NCI-H446 treated with DMSO at 0.1 percent for 48 hours (cell line): ENCODE measurements around the gene COLEC12.

Experiments
- DNase-seq: peaks from one replicate; lab custom pipeline; 2025; lab: John Stamatoyannopoulos, UW

Gene COLEC12

DNA sequence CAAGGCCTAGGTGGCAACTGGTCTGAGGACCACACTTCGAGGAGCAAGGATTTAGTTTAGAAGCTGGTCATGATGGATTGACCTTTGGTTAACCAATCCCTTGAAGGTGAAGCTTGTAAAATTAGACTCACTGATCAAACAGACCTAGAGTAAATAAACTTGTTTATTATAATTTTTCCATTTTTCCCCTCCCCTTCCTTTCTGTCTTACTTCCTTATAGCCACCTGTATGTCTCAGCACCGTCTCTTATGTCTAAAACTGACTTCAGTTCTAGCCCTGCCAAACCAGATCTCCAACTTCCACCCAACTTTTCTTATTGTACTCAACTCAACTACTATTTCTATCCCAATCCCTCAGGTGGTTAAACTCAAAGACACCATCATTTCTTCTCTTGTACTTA lies 139.8 kb downstream of the COLEC12 start:
- DNase-seq: no peak

GRCh38 chr18:356778-357177 lies 143.7 kb downstream of the COLEC12 start:
- no peak for DNase-seq

DNA sequence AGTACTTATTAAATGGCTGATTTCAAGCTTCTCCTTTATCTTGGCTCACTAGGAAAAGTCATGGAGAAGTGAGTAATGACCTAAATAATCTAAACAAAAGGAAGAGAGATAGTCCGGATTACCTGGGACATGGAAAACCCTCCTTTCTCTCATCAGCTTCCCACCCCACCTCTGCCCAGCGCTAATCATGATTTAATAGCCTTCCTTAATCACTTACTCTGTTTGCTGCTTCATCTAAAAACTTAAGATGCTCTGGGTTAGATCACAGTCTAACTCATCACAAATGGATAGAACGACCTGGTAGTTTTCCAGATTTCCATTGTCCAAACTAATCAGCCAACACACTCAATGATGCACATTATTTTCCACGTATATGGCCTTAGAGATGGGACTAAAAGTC lies 144.8 kb downstream of the COLEC12 start:
- DNase-seq: no peak

GRCh38 chr18:354471-354870 lies 146.0 kb downstream of the COLEC12 start:
- DNase-seq: no peak

DNA sequence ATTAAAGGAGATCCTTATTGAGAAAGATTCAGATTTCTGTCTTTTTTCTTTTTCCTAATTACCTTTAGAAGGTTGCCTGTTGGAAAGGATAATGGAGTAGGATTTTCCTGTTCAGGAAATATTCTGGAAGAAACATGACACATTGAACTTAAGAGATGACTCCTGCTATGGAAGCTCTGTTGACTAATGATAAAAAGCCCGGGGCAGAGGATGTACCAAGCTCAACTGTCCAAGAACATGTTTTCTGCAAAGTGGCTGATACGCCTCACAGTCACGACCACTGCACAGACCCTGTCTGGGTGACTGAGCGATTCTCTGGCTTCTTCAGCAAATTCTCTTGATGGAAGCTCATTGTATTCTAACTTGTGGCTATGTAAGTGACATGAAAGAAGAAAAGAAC lies 146.5 kb downstream of the COLEC12 start:
- DNase-seq: no peak

DNA sequence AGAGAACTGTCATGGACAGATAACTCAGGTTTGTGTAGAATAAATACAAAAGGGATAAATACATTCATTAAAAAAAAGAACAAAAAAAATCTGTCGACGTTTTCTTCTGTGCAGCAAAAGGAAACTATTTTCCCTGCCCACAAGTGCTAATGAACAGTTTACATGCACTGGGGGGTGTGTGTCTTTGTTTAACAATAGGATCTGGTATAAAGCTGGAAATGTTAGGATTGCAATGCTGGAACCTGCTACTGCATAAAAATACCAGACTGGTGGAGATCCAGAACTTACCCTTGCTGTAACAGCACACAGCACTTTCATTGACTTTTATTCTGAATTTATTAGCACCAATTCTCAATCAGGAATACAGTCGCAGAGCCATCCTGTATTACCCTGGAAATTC lies 148.1 kb downstream of the COLEC12 start:
- no peak for DNase-seq

GRCh38 chr18:350953-351572 lies 149.4 kb downstream of the COLEC12 start:
- DNase-seq: no peak

- no peak for DNase-seq
These were observed 153.9 kb downstream of the COLEC12 start for GRCh38 chr18:346600-346999.

GRCh38 chr18:341102-341501 lies 159.4 kb downstream of the COLEC12 start:
- DNase-seq: no peak

DNA sequence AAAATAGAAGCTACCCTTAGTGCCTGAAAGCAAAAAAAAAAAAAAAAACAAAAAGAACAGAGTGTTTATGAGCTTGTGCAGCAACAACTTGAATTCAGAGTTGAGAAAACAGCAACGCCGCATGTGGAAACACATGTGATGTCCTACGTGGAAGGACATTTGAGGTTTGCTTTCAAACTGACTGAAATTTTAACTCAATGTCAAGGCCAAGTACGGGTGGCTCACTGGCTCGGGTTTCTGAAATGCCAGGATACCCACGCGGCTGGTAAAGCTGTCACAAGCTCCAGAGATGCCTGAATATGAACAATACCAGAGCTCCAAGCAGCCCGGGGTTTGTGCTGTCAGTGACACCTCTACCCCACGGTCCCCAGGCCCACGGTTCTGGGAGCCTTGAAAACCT lies 160.5 kb downstream of the COLEC12 start:
- DNase-seq: no peak

DNA sequence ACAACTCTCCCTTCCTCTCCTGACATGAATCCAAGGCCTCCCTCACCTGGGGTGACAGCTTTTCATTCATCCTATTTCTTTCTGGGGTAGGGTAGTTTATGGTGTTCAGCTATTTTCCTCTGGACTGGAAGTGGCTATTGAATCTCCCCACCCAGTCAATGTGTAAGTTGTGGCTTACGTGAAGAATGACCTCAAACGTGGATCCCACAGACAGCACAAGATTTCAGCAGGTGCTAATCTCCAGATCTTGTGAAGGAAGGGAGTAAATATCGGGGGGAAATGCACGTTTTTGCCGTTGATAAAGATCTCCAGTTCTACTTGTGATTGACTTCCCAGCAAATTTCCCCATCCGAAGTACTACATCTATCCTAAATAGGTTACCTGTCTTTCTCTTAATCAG lies 161.3 kb downstream of the COLEC12 start:
- DNase-seq: no peak

DNA sequence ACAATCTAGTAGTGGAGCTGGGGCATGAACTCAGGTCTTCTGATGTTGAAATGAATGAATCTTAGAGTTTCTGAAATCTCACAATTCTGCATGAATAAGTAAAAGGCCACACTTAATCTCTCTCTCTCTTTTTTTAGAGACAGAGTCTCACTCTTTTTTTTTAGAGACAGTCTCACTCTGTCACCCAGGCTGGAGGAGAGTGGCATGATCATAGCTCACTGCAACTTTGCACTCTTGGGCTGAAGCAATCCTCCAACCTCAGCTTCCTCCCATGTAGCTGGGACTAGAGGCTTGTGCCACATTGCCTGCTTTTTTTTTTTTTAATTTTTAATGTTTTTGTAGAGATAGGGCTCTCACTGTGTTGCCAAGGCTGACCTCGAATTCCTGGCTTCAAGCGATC lies 163.8 kb downstream of the COLEC12 start:
- no peak for DNase-seq

- DNase-seq: no peak
These were observed 164.8 kb downstream of the COLEC12 start for GRCh38 chr18:335733-336132.

DNA sequence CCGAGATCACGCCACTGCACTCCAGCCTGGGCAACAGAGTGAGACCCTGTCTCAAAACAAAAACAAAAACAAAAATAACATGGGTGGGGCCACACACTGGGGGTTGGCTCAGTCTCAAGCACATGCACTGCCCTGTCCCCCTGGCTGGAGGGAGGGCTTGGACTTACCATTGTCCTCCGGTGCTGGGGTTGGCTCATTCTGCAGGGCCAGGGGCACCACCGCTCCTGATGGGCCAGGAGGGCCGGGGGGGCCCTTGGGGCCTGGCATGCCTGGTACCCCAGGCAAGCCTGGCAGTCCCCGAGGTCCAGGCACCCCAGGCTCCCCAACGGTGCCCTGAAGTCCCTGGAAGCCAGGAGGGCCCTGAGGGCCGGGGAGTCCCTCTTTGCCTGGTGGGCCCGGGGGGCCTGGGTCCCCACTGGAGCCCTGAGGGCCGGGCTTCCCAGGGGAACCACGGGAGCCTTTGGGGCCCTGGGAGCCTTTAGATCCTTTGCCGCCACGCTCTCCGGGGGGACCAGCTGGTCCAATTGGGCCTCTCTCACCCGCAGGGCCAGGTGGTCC lies 165.8 kb downstream of the COLEC12 start:
- DNase-seq: no peak

GRCh38 chr18:332721-333510 lies 167.6 kb downstream of the COLEC12 start:
- DNase-seq: no peak

DNA sequence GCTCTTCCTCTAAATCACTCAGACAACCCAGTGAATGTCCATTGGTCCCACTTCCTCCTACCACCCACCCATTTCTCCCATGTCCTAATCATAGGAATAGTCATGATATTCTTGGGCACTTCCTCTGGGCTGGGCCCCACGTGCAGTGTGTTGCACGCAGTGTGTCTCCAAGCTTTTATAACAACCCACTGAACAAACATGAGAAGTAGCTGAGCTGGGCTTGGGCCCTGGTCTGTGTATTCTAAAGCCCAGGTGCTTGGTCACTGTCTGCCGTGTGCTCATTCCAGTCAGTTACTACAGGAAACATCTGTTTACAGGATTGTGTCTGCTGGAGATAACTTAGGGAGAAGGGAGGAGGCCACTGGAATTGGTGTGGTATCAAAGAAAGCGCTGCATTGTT lies 168.5 kb downstream of the COLEC12 start:
- no peak for DNase-seq

GRCh38 chr18:331221-331821 lies 169.2 kb downstream of the COLEC12 start:
- no peak for DNase-seq

DNA sequence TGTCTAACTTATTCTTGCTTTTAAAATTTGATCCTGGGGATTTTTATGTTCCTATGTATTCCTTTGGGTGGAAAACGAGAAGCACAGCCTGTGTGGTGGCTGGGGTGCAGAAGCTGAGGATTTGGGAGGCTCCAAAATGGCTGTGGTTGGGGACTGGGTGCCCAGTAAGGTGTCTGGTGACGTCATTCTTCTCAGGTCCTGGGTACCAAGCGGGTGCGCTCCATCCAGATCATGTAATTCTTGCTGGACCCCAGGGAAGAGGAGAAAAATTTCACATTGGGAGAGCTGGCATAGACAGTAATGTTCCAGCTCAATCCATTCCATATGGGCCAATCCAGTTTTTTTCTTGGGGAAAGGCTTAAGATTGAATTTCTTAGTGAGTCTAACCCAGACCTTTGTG lies 171.6 kb downstream of the COLEC12 start:
- no peak for DNase-seq

DNA sequence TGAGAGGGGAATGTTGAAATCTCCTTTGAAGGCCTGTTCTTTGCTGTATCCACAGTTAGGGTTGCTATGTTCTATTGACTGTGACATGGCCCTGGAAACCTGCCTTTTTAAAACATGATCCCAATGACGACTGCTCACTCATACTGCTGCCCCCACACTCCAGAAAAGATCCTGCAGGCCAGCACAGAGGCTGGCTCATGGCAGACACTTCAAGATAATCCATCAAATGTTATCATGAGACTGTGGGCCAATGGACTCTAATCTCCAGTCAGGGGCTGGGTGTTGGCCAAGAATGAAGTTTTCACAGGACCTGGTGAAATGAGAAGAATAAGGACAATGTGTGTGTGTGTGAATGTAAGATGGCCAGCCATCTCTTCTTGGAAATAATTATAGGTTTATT lies 173.7 kb downstream of the COLEC12 start:
- DNase-seq: no peak

GRCh38 chr18:323253-323622 lies 177.3 kb downstream of the COLEC12 start:
- DNase-seq: no peak

GRCh38 chr18:321865-322467 lies 178.5 kb downstream of the COLEC12 start:
- DNase-seq: no peak

- DNase-seq: no peak
These were observed 180.3 kb downstream of the COLEC12 start for GRCh38 chr18:320155-320554.

GRCh38 chr18:319720-320119 lies 180.8 kb downstream of the COLEC12 start:
- no peak for DNase-seq
